ENCODE data around the gene UCK1. TPM values are rescaled to one million over a fixed set of nuclear protein-coding genes. Genes with fewer than 3 reads are reported as not detected.

Gene UCK1
- polyA plus RNA-seq, 2 of the 4 experiments (the other 2 are of a cell fraction), result 18.0 to 26.5 TPM

DNA sequence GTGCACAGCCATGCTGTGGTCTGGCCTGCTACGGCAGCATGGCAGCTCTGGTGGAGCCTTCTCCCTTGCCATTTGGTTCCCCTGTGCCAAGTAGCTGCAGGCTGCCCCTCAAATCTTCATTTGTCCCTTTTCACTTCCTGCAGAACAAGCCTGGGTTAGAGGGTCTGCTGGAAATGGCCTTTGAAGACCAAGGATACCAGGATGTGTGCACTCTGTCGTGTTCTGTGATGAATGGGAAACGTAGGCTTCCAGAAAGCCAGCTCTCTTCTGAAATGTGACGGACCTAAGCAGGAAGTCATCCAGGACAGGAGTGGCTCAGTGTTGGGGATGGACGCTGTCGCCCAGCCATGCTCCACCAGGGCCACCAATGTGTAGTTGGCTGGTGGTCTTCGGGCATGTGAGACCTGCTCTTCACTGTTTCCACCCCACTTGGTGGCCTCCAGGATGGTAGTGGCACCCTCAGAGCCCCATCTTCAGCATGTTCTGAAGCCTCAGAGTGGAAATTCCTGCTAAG is 31.8 kb downstream of the UCK1 start:
- WGBS (ENCODE audit: missing lambda C conversion rate), result 96% methylated on average over 5 of the region's 7 CpGs
- peaks cover 10% of the 10 kb centered on the region; the same call in 2 of the 3 replicates for H3K4me1 ChIP-seq
- TF ChIP-seq TP53 (CRISPR knock-in tag; IDR thresholded peaks at IDR 0.05) (no peak), POLR2AphosphoS2 (conservative IDR thresholded peaks at IDR 0.05; ENCODE audit: low read length) (no peak), PBX3 (IDR thresholded peaks at IDR 0.05) (no peak), MAFK (IDR thresholded peaks at IDR 0.05; ENCODE audit: partially characterized antibody) (no peak), CBX8 (IDR thresholded peaks at IDR 0.05) (no peak), ELK1 (IDR thresholded peaks at IDR 0.05; ENCODE audit: low read depth, low read length) (no peak)
- no peak overlapping the region for H3K4me3 ChIP-seq
- no peak for FAIRE-seq
- no peak overlapping the region for H3K27ac ChIP-seq
- H3K9me3 ChIP-seq, result no peaks in the 10 kb centered on the region
- H3K4me2 ChIP-seq, result no peak overlapping the region
- DNase-seq (ENCODE audit: low read depth in 1 of 2, low spot score in 1 of 2), result no peak
- CTCF ChIA-PET, result interaction anchor here (0.6 to 1.3 kb wide), 5 partner anchors 11 to 248 kb away, joined by 3 to 6 read pairs (median 3); no protein-coding TSS in a partner anchor
- POLR2A ChIA-PET, result no interaction called here
- ATAC-seq, result no peak

GRCh38 chr9:131496844-131497405 is 34.1 kb downstream of the UCK1 start:
- Histone ChIP-seq H3K9me3 (no peaks in the 10 kb centered on the region), H3K27ac (no peak overlapping the region), H3K4me2 (no peak overlapping the region), H3K4me1 (no peaks in the 10 kb centered on the region), H3K4me3 (no peak overlapping the region)
- FAIRE-seq, result no peak
- POLR2A ChIA-PET, result no interaction called here
- CTCF ChIA-PET, result interaction anchor here (0.5 to 2.2 kb wide), 8 partner anchors 9 to 161 kb away, joined by 3 to 10 read pairs (median 6); no protein-coding TSS in a partner anchor
- no peak for ATAC-seq
- no peak for DNase-seq (ENCODE audit: low read depth in 1 of 2, low spot score in 1 of 2)
- 82% methylated on average over 10 of the region's 10 CpGs for WGBS (ENCODE audit: missing lambda C conversion rate)
- TF ChIP-seq MAFK (IDR thresholded peaks at IDR 0.05; ENCODE audit: partially characterized antibody) (no peak), JUNB (IDR thresholded peaks at IDR 0.05) (no peak), RCOR1 (IDR thresholded peaks at IDR 0.05; ENCODE audit: low read depth, low read length) (no peak), TFCP2L1 (CRISPR knock-in tag; IDR thresholded peaks at IDR 0.05) (no peak), HMGXB4 (CRISPR knock-in tag; IDR thresholded peaks at IDR 0.05; ENCODE audit: borderline replicate concordance) (no peak), KDM1A (IDR thresholded peaks at IDR 0.05; ENCODE audit: low read depth) (no peak), HOXB5 (CRISPR knock-in tag; IDR thresholded peaks at IDR 0.05) (no peak), EHMT2 (IDR thresholded peaks at IDR 0.05; ENCODE audit: low read depth) (no peak), BCL3 (IDR thresholded peaks at IDR 0.05) (no peak), ZSCAN20 (CRISPR knock-in tag; IDR thresholded peaks at IDR 0.05) (no peak), ZNF302 (CRISPR knock-in tag; IDR thresholded peaks at IDR 0.05) (no peak), CBX8 (IDR thresholded peaks at IDR 0.05) (no peak), PBX3 (IDR thresholded peaks at IDR 0.05) (no peak), KDM5A (IDR thresholded peaks at IDR 0.05) (no peak), EHF (CRISPR knock-in tag; IDR thresholded peaks at IDR 0.05) (no peak), POLR2A (IDR thresholded peaks at IDR 0.05; ENCODE audit: low read length) (no peak)
